Stimulated activated CD8-positive, alpha-beta memory T cell treated with anti-CD3 and anti-CD28 coated beads, Interleukin-4, amount 100 ng/mL, for 1 hour (primary cell): ENCODE measurements around the gene DSC3.
"Not testable (repeated sequence)": the region's sequence is repeated elsewhere in the genome, so short reads cannot be mapped to it uniquely, and the experiment has no call there.

Experiments used
- DNase-seq, 2 donors: peaks; one replicate each; pipeline ENCODE4 v3.0.0-alpha.2; 2020; ENCODE audit warnings: low read depth in 2 of 2, low spot score in 1 of 2

DSC3 gene

GRCh38 chr18:31041271-31042083 lies 1.1 kb downstream of the DSC3 start:
- DNase-seq: no peak

DNA sequence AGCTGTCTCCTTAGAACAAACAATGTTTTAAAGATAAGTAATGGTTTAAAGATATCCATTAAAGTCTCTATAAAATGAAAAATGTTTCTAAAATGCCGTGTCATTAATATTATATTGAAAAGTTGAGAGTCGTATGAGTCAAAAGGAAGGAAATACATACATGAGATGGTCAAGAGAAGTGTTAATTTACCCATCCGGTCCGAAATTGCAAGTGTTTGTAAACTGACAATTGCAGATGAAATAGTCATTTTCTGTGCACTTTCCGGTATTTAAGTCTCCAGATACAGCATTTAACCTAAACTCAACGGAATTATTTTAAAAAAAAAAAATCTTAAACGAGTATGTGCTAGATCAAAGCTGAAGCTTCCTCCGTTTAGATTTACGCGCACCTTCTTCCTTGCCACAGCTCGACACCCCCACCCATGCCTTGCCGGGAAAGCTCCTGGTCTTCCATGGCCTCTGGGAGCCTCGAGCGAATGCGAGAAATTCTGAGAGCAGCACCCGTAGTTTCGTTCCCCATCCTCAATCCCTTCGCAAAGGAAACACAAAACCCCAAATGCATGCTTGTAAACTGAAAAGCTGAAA lies 1.8 kb downstream of the DSC3 start:
- DNase-seq: no peak

GRCh38 chr18:31039426-31039825 lies 3.1 kb downstream of the DSC3 start:
- no peak for DNase-seq

DNA sequence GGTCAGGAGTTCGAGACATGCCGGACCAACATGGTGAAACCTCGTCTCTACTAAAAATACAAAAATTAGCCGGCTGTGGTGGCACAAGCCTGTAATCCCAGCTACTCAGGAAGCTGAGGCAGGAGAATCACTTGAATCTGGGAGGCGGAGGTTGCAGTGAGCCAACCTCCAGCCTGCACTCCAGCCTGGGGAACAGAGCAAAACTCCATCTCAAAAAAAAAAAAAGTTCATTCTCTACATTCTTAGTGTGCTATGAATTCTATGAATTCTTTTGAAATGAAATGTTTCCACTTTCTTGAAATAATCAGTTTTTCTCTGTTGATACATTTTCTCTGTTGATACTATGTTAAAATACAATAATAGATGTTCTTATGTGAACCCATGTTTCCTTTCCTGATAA lies 4.9 kb downstream of the DSC3 start:
- DNase-seq: not testable (repeated sequence)

DNA sequence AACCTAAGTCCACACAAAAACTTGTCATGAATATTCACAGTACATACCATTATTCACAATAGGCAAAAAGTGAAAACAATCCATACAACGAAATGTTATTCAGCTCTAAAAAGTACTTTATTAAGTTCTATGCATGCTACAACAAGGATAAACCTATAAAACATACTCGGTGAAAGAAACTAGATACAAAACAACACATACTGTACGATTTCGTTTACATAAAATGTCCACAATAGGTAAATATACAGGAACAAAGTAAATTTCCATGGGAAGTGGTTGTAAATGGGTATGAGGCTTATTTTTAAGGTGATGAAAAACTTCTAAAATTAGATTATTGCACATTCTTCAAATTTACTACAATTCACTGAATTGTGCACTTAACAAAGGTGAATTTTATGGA lies 8.0 kb downstream of the DSC3 start:
- no peak for DNase-seq

DNA sequence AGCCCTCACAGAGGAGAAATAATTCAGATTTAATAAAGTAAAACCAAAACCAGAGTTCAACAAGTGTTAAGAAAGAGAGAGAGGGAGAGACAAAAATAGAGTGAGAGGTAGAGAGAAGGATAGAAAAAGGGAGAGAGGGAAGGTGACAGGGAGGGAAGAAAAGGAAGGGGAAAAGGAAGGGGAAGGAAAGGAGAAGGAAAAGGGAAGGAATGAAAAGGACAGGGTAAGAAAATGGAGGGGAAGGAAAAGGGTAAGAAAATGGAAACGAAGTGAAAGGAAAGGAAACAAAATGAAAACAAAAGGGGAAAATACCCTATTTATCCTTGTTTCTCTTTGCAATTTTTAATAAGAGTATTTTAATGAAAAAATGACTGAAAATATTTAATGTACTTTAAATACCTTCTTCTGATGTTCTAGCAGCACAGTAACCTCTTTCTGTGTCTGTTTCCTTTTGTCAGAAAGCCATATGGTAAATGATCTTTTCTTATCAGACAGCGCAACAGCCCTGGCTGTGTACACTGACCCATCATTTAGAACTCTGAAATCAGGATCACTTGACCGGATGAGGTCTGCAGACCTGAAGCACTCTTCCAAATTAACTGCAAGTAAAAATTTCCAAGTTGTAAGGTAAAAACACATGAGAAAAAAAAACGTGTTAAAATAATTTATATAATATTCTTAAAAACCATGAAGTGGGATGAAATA lies 11.8 kb downstream of the DSC3 start:
- DNase-seq: no peak

GRCh38 chr18:31015715-31016434 lies 26.7 kb downstream of the DSC3 start:
- DNase-seq: no peak

GRCh38 chr18:31011455-31011854 lies 31.1 kb downstream of the DSC3 start:
- DNase-seq: not testable (repeated sequence)

DNA sequence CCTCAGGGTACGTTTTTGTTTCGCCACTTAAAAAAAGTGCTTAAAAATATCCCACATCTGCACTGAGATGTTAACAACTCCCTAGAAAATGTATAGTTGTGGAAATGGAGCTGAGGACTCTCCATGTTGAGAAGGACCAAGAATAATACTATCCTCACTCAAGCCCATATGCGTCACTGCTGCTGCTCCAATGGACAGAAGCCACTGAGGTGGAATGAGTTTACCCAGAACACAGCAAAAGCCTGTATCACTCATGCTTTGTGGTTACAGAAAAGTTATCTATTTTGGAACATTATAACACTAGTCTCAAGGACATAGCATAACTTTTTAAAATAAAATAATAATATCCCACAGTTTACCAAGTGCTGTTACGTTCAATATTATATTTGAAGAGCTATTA lies 31.9 kb downstream of the DSC3 start:
- no peak for DNase-seq

- no peak for DNase-seq
Measured at GRCh38 chr18:30999887-31000628, 42.5 kb downstream of the DSC3 start.

- no peak for DNase-seq
Measured at GRCh38 chr18:30999186-30999585, 43.4 kb downstream of the DSC3 start.

- DNase-seq: no peak
Measured at GRCh38 chr18:30997223-30997622, 45.3 kb downstream of the DSC3 start.

DNA sequence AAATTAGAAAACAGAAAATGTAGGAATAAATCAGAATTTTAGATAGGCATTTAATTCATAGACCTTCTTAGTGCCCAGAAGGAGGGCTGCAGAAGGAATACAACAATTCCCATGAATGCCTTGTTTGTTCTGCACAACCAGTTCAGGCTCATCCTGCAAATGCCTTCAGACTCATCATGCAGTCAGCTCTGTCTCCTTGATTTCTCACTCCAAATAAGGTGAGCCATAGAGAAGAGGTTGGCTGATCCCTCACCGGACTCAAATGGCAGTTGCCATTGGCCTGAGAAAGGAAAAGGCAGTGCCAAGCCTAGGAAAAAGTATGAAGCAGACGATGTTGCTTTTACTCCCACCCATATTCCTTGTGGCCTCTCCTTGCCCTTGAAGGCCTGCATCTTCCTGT lies 50.3 kb downstream of the DSC3 start:
- DNase-seq: no peak

DNA sequence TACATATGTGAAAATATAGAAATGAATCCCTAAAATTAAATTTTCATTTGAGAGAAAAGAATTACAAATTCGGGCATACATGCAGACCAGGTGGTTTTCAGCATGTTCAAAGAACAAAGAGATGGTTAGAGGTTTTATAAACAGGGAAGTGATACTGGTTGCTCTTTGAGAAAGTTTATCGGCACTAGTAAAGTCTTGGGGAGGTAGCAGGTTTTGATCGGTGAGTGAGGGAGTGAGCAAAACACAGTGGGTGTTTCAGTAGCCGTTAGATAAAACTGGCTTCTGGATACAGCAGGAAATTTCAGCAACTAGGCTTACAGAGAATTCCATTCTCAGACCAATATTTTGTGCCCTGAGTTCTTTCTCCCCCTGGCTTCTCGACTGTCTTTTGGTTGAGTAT lies 51.1 kb downstream of the DSC3 start:
- DNase-seq: no peak

DNA sequence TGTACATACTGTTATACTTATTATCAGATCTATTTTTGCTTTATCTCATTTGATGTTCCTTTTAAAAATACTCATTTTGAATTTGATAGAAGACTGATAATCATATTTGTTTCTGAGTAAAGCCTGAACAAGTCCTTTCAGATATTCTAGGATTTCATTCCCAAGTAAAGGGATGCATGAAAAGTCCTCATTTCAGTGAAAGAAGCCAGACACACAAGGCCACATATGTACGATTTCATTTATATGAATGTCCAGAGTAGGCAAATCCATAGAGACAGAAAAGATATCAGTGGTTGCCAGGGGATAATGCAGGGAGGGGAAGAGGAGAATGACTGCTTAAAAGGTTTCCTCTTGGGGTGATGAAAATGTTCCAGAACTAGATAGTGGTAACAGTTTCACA lies 53.4 kb downstream of the DSC3 start:
- no peak for DNase-seq

GRCh38 chr18:30988440-30988839 lies 54.1 kb downstream of the DSC3 start:
- no peak for DNase-seq

- no peak for DNase-seq
Measured at GRCh38 chr18:30987467-30988241, 54.9 kb downstream of the DSC3 start.

DNA sequence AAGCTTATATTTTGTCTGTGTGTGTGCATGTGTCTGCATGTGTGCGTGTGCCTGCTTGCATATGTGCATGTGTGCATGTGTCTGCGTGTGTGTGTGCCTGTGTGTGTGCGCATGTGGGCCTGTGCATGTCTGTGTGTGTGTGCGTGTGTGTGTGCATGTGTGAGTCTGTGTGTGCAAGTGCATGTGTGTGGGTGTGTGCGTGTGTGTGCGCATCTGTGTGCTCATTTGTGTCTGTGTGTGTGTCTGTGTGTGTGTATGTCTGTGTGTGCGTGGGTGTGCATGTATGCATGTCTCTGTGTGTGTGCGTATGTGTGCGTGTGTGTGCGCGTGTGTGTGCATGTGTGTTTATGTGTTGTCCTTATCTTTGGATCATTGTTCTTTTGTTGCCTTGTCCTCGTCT lies 56.8 kb downstream of the DSC3 start:
- no peak for DNase-seq

DNA sequence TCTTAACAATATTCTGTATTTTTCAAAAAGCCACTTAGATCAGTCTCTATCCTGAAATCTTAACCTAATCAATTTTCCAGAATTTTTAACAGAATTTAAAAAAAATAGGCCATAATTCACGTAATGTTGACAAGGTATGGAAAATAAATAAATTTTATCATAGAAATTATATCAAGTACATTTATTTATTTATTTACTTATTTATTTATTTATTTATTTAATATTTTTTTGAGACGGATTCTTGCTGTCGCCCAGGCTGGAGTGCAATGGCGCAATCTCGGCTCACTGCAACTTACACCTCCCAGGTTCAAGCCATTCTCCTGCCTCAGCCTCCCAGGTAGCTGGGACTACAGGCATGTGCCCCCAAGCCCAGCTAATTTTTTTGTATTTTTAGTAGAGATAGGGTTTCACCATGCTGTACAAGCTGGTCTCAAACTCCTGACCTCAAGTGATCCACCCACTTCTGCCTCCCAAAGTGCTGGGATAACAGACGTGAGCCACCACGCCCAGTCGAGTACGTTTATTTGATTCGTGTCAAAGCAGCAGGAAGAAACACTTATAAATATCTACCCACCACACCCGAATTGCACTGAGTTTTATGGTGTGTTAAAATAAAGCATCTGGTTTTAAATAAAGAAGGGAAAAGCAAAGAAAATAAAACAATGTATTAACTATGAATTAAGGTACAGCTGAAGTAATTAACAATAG lies 60.1 kb downstream of the DSC3 start:
- DNase-seq: no peak

DNA sequence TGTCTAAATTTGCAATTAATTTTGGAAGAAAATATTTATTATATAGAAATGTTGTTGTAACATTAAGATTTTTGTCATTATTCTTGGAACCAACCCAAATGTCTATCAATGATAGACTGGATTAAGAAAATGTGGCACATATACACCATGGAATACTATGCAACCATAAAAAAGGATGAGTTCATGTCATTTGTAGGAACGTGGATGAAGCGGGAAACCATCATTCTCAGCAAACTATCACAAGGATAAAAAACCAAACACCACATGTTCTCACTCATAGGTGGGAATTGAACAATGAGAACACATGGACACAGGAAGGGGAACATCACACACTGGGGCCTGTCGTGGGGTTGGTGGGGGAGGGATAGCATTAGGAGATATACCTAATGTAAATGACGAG lies 64.5 kb downstream of the DSC3 start:
- DNase-seq: not testable (repeated sequence)
